GM23338 (cell line): ENCODE data around the gene ADAMTS17. TPM values are rescaled to one million over a fixed set of nuclear protein-coding genes. Genes with fewer than 3 reads are reported as not detected.
"Not testable (repeated sequence)": the region's sequence is repeated elsewhere in the genome, so short reads cannot be mapped to it uniquely, and the experiment has no call there.

Experiments used
- ATAC-seq: fragments of 200-7000 bp; cut with Tn5 transposase; 3 replicates; pipeline ENCODE4 v1.9.1; 2020
- DNase-seq: peaks from one replicate; pipeline ENCODE4 v3.0.0-alpha.2; 2015; ENCODE audit warnings: low spot score
- H2AFZ ChIP-seq: fragments of 200-600 bp; sonication (generic); 2 replicates; pipeline ENCODE4 v1.8.0; 2016; ENCODE audit warnings: antibody characterized with exemption, mild to moderate bottlenecking, moderate library complexity
- H3F3A ChIP-seq: fragments of 200-600 bp; sonication (generic); replicated peaks from 2 replicates; pipeline ENCODE4 v1.8.0; 2017; ENCODE audit warnings: antibody characterized with exemption, mixed run types, low read depth
- H3K27ac ChIP-seq: fragments of 200-600 bp; sonication (generic); 2 replicates; pipeline ENCODE4 v1.6.1; 2016; ENCODE audit warnings: low read depth
- H3K27me3 ChIP-seq: fragments of 200-600 bp; sonication (generic); 2 replicates; pipeline ENCODE4 v1.8.0; 2016; ENCODE audit warnings: mild to moderate bottlenecking, mixed run types, moderate library complexity; ENCODE audit not compliant: insufficient read depth
- H3K36me3 ChIP-seq: fragments of 200-600 bp; sonication (generic); 2 replicates; pipeline ENCODE4 v1.8.0; 2016; ENCODE audit warnings: mild to moderate bottlenecking; ENCODE audit not compliant: insufficient read depth
- H3K4me1 ChIP-seq: fragments of 200-600 bp; sonication (generic); 2 replicates; pipeline ENCODE4 v1.8.0; 2016; ENCODE audit warnings: mild to moderate bottlenecking, moderate library complexity; ENCODE audit not compliant: insufficient read depth
- H3K4me2 ChIP-seq: fragments of 200-600 bp; sonication (generic); 2 replicates; pipeline ENCODE4 v1.7.1; 2017; ENCODE audit warnings: mixed run types
- H3K4me3 ChIP-seq: fragments of 200-600 bp; sonication (generic); 2 replicates; pipeline ENCODE4 v1.6.1; 2016; ENCODE audit warnings: mixed run types
- H3K79me2 ChIP-seq: fragments of 200-600 bp; sonication (generic); replicated peaks from 2 replicates; pipeline ENCODE4 v1.8.0; 2017; ENCODE audit warnings: mild to moderate bottlenecking; ENCODE audit not compliant: insufficient read depth
- H3K9me2 ChIP-seq: fragments of 200-600 bp; sonication (generic); 2 replicates; pipeline ENCODE4 v1.8.0; 2017; ENCODE audit not compliant: insufficient read depth
- H4K20me1 ChIP-seq: fragments of 200-600 bp; sonication (generic); replicated peaks from 2 replicates; pipeline ENCODE4 v1.8.0; 2017; ENCODE audit warnings: mild to moderate bottlenecking; ENCODE audit not compliant: insufficient read depth
- H3K27ac Mint-ChIP-seq: 2 replicates; pipeline ENCODE4 v1.8.0; 2020; ENCODE audit warnings: inconsistent platforms, mild to moderate bottlenecking, moderate library complexity, mixed read lengths
- H3K27me3 Mint-ChIP-seq: 3 replicates; pipeline ENCODE4 v1.8.0; 2022; ENCODE audit warnings: low read depth, mild to moderate bottlenecking, moderate library complexity, mixed read lengths, inconsistent platforms; ENCODE audit not compliant: insufficient read depth, poor library complexity
- H3K36me3 Mint-ChIP-seq: 3 replicates; pipeline ENCODE4 v1.8.0; 2021; ENCODE audit warnings: low read depth, mild to moderate bottlenecking, inconsistent platforms, moderate library complexity, mixed read lengths
- H3K4me1 Mint-ChIP-seq: 3 replicates; pipeline ENCODE4 v1.8.0; 2020; ENCODE audit warnings: mild to moderate bottlenecking, inconsistent platforms, mixed read lengths
- H3K4me3 Mint-ChIP-seq: 3 replicates; pipeline ENCODE4 v1.8.0; 2021; ENCODE audit warnings: moderate library complexity, mild to moderate bottlenecking, inconsistent platforms, mixed read lengths
- H3K9me3 Mint-ChIP-seq: 3 replicates; pipeline ENCODE4 v1.8.0; 2020; ENCODE audit warnings: moderate library complexity, mild to moderate bottlenecking, inconsistent platforms, mixed read lengths
- CTCF ChIP-seq, 2 experiments: fragments of 200-600 bp in 1 of 2; sonication (generic) in 1 of 2; conservative IDR thresholded peaks; 2 replicates each; pipeline versions ENCODE4 v1.5.1 to v1.6.1; 2016 to 2017; ENCODE audit warnings: antibody characterized with exemption in 2 of 2, low read depth in 2 of 2, mild to moderate bottlenecking in 2 of 2, moderate library complexity in 1 of 2
- ETS1 ChIP-seq: IDR thresholded peaks from 2 replicates; pipeline ENCODE4 v1.6.1; 2016; ENCODE audit warnings: antibody characterized with exemption
- EZH2phosphoT487 ChIP-seq: fragments of 200-600 bp; sonication (generic); IDR thresholded peaks from one replicate; pipeline ENCODE4 v1.8.1; 2018; ENCODE audit warnings: antibody characterized with exemption; ENCODE audit not compliant: unreplicated experiment
- JUNB ChIP-seq: IDR thresholded peaks from one replicate; pipeline ENCODE4 v1.6.1; 2016; ENCODE audit warnings: antibody characterized with exemption; ENCODE audit not compliant: unreplicated experiment
- NANOG ChIP-seq: IDR thresholded peaks from 2 replicates; pipeline ENCODE4 v1.6.1; 2016; ENCODE audit warnings: antibody characterized with exemption, borderline replicate concordance
- ZNF331 ChIP-seq: fragments of 250-450 bp; sonication (Bioruptor Pico); IDR thresholded peaks from 2 replicates; pipeline ENCODE4 v1.5.0; 2020; ENCODE audit warnings: low read depth, mild to moderate bottlenecking, moderate library complexity
- polyA plus RNA-seq: library from polyadenylated mRNA; unstranded; fragments of >200 nt; fragmentation: Nextera tagmentation; extraction: Ambion mirVana; gene quantifications from 2 replicates; pipeline ENCODE4 v1.2.1, GENCODE V29; 2016
- total RNA-seq: library from RNA; depleted of rRNA; stranded (reverse); fragments of >200 nt; shearing (Covaris generic); gene quantifications from 2 replicates; pipeline ENCODE4 v1.2.3, GENCODE V29; 2014

ADAMTS17 gene
- total and polyA plus RNA-seq, 2 experiments from 2014 or later = 0.60 to 3.8 TPM

- H3K27me3 Mint-ChIP-seq = peaks cover 2% of the 10 kb centered on the region
These were observed 266.5 kb downstream of the ADAMTS17 start for GRCh38 chr15:100075229-100075628.

GRCh38 chr15:100073982-100074381 lies 267.8 kb downstream of the ADAMTS17 start:
- no peak overlapping the region for H2AFZ ChIP-seq
- no peaks in the 10 kb centered on the region for H3K4me1 ChIP-seq
- H3K27me3 ChIP-seq = no peaks in the 10 kb centered on the region
- peaks cover 9% of the 10 kb centered on the region; the same call in 2 of the 3 replicates for H3K9me3 Mint-ChIP-seq
- no peak overlapping the region for H3K4me2 ChIP-seq
- no peak overlapping the region for H3K27ac Mint-ChIP-seq
- peaks cover 2% of the 10 kb centered on the region for H3K27me3 Mint-ChIP-seq
- DNase-seq = no peak
- no peaks in the 10 kb centered on the region for H3K36me3 ChIP-seq
- H3F3A ChIP-seq = no peaks in the 10 kb centered on the region
- no peaks in the 10 kb centered on the region for H4K20me1 ChIP-seq
- no peak for ATAC-seq
- H3K4me3 Mint-ChIP-seq = no peak overlapping the region
- no peak for TF ChIP-seq ZNF331 (CRISPR knock-in tag)
- no peak for TF ChIP-seq JUNB
- no peaks in the 10 kb centered on the region for H3K9me2 ChIP-seq
- H3K79me2 ChIP-seq = no peaks in the 10 kb centered on the region
- no peak overlapping the region for H3K27ac ChIP-seq
- H3K36me3 Mint-ChIP-seq = no peaks in the 10 kb centered on the region; the same call in 2 of the 3 replicates
- H3K4me1 Mint-ChIP-seq = no peaks in the 10 kb centered on the region
- H3K4me3 ChIP-seq = no peak overlapping the region

More at GRCh38 chr15:100075229-100075628, 266.5 kb downstream of the ADAMTS17 start:
- Histone ChIP-seq H3F3A (no peaks in the 10 kb centered on the region), H3K4me2 (no peak overlapping the region), H3K36me3 (no peaks in the 10 kb centered on the region), H4K20me1 (no peaks in the 10 kb centered on the region), H2AFZ (no peak overlapping the region), H3K79me2 (no peaks in the 10 kb centered on the region), H3K4me3 (no peak overlapping the region), H3K4me1 (no peaks in the 10 kb centered on the region), H3K27ac (no peak overlapping the region), H3K9me2 (no peaks in the 10 kb centered on the region), H3K27me3 (no peaks in the 10 kb centered on the region)
- ATAC-seq (no peak), DNase-seq (no peak)
- no peaks in the 10 kb centered on the region for H3K4me1 Mint-ChIP-seq
- no peaks in the 10 kb centered on the region; the same call in 2 of the 3 replicates for H3K36me3 Mint-ChIP-seq
- no peak overlapping the region for H3K4me3 Mint-ChIP-seq
- no peak overlapping the region for H3K27ac Mint-ChIP-seq
- peaks cover 5% of the 10 kb centered on the region; the same call in 1 of the 3 replicates for H3K9me3 Mint-ChIP-seq
- TF ChIP-seq CTCF (conservative IDR thresholded peaks at IDR 0.05; ENCODE audit: low read depth in 2 of 2) (no peak), NANOG (no peak), ZNF331 (CRISPR knock-in tag) (no peak), ETS1 (no peak), EZH2phosphoT487 (no peak)

GRCh38 chr15:100066521-100067280 lies 275.1 kb downstream of the ADAMTS17 start:
- H3K4me3 ChIP-seq, H3K36me3 ChIP-seq, H3F3A ChIP-seq, H3K4me3 Mint-ChIP-seq, DNase-seq, H3K9me2 ChIP-seq, H2AFZ ChIP-seq, H3K27me3 Mint-ChIP-seq, H3K79me2 ChIP-seq, H3K4me2 ChIP-seq, H3K4me1 ChIP-seq, H3K36me3 Mint-ChIP-seq, ATAC-seq, H3K27me3 ChIP-seq, H3K4me1 Mint-ChIP-seq, H4K20me1 ChIP-seq, H3K27ac Mint-ChIP-seq, H3K27ac ChIP-seq: not testable (repeated sequence)
- peaks cover 29% of the 10 kb centered on the region for H3K9me3 Mint-ChIP-seq
